GM19455 (cell line): Measurements from ENCODE around the gene KPNA2.
"Not testable (repeated sequence)": the region's sequence is repeated elsewhere in the genome, so short reads cannot be mapped to it uniquely, and the experiment has no call there.

Source experiments
- ATAC-seq: cut with Tn5 transposase; IDR thresholded peaks from one replicate; pipeline ENCODE4 v1.9.1; 2021; ENCODE audit not compliant: unreplicated experiment

Gene KPNA2

GRCh38 chr17:68035523-68036303 is at the start of gene KPNA2:
Gene KPNA2, plus strand, starts transcription at chr17:68035735. Its CDS starts 1,398 bp downstream, at chr17:68037133.
- ATAC-seq, result peak; percentile 95

GRCh38 chr17:67990909-67991308 is 44.6 kb upstream of the KPNA2 start:
- no peak for ATAC-seq

- ATAC-seq, result no peak
These were observed 42.9 kb upstream of the KPNA2 start for GRCh38 chr17:67992548-67993152.

GRCh38 chr17:67993153-67993997 is 42.2 kb upstream of the KPNA2 start:
- peak; percentile 79 for ATAC-seq

GRCh38 chr17:67993998-67994361 is 41.6 kb upstream of the KPNA2 start:
- no peak for ATAC-seq

- ATAC-seq, result no peak
These were observed 40.5 kb upstream of the KPNA2 start for GRCh38 chr17:67994817-67995569.

GRCh38 chr17:67995570-67996263 is 39.8 kb upstream of the KPNA2 start:
- ATAC-seq, result no peak

GRCh38 chr17:67996301-67997171 is 39.0 kb upstream of the KPNA2 start, which contains the start of gene C17orf58:
Gene C17orf58, minus strand, starts transcription at chr17:67996469. Its CDS starts 271 bp downstream, at chr17:67996198.
- not testable (repeated sequence) for ATAC-seq

- no peak for ATAC-seq
These were observed 37.1 kb upstream of the KPNA2 start for GRCh38 chr17:67998466-67998865.

GRCh38 chr17:67999291-67999911 is 36.1 kb upstream of the KPNA2 start:
- ATAC-seq, result no peak

- ATAC-seq, result no peak
These were observed 31.3 kb upstream of the KPNA2 start for GRCh38 chr17:68004201-68004600.

GRCh38 chr17:68006797-68007196 is 28.7 kb upstream of the KPNA2 start:
- no peak for ATAC-seq

- peak; percentile 63 for ATAC-seq
These were observed 24.3 kb upstream of the KPNA2 start for GRCh38 chr17:68011199-68011665.

GRCh38 chr17:68013385-68013784 is 22.1 kb upstream of the KPNA2 start:
- ATAC-seq, result no peak

GRCh38 chr17:68015081-68015723 is 20.3 kb upstream of the KPNA2 start:
- ATAC-seq, result no peak

- ATAC-seq, result no peak
These were observed 18.7 kb upstream of the KPNA2 start for GRCh38 chr17:68016838-68017237.

GRCh38 chr17:68018493-68018892 is 17.0 kb upstream of the KPNA2 start:
- not testable (repeated sequence) for ATAC-seq

- ATAC-seq, result no peak
These were observed 16.2 kb upstream of the KPNA2 start for GRCh38 chr17:68019336-68019674.
